GM19328 (cell line): ENCODE data around the gene TNK1.

ENCODE experiments used
- ATAC-seq: cut with Tn5 transposase; IDR thresholded peaks from one replicate; pipeline ENCODE4 v1.9.1; 2021; ENCODE audit warnings: mild to moderate bottlenecking, moderate library complexity; ENCODE audit not compliant: unreplicated experiment

Gene TNK1

GRCh38 chr17:7431231-7431630 lies 50.3 kb downstream of the TNK1 start:
- ATAC-seq = no peak

- ATAC-seq = no peak
Measured at GRCh38 chr17:7432296-7432695, 51.4 kb downstream of the TNK1 start.

GRCh38 chr17:7435676-7436555 lies 55.0 kb downstream of the TNK1 start:
- peak; percentile 21 for ATAC-seq

GRCh38 chr17:7436556-7437368 lies 55.9 kb downstream of the TNK1 start:
- no peak for ATAC-seq

- no peak for ATAC-seq
Measured at GRCh38 chr17:7437369-7437863, 56.5 kb downstream of the TNK1 start.

- no peak for ATAC-seq
Measured at GRCh38 chr17:7437950-7438614, 57.2 kb downstream of the TNK1 start.

GRCh38 chr17:7438656-7439460 lies 58.0 kb downstream of the TNK1 start:
- ATAC-seq = no peak
